HCT116 (cell line): ENCODE results near the gene GSTK1. TPM values are rescaled to one million over a fixed set of nuclear protein-coding genes. Genes with fewer than 3 reads are reported as not detected.
"Not testable (repeated sequence)": the region's sequence is repeated elsewhere in the genome, so short reads cannot be mapped to it uniquely, and the experiment has no call there.

Experiments
- ATAC-seq: fragments of 200-7000 bp; cut with Tn5 transposase; 2 replicates; pipeline ENCODE4 v1.9.1; 2020; ENCODE audit warnings: mild to moderate bottlenecking, moderate library complexity
- BruUV-seq: library from RNA; stranded (reverse); fragments of 400-500 nt; replicated peaks from 2 replicates; lab custom pipeline; 2021; lab: Mats Ljungman, UMichigan
- CTCF ChIA-PET: fragments of 300-600 bp; sonication (Branson Sonifier 250); formaldehyde crosslinking; loops from one replicate; lab custom pipeline; 2021; ENCODE audit warnings: antibody characterized with exemption; lab: Charles Lee
- POLR2A ChIA-PET: fragments of 300-600, 350-600 bp; sonication (Branson Sonifier 250); formaldehyde crosslinking; loops from one replicate; lab custom pipeline; 2021; ENCODE audit warnings: antibody characterized with exemption; lab: Charles Lee
- RAD21 ChIA-PET, 2 experiments: fragments of 300-600 bp; sonication (Branson Sonifier 250); formaldehyde crosslinking; loops; one replicate each; lab custom pipeline; 2023; ENCODE audit warnings: low total read pairs in 2 of 2; ENCODE audit not compliant: uncharacterized antibody in 2 of 2, unreplicated experiment in 2 of 2, low non-redundant PET in 1 of 2; lab: Charles Lee
- DNase-seq: peaks from one replicate; pipeline ENCODE4 v3.0.0-alpha.2; 2010; ENCODE audit warnings: low read depth, low spot score
- H2AFZ ChIP-seq: fragments of 200-600 bp; shearing (Covaris generic), sonication (generic); 2 replicates; pipeline ENCODE4 v1.6.1; 2017; ENCODE audit warnings: low read depth, mixed run types, mixed read lengths, antibody characterized with exemption, low read length; ENCODE audit not compliant: poor library complexity, severe bottlenecking
- H3K27ac ChIP-seq: 2 replicates; pipeline ENCODE4 v1.5.1; 2012; ENCODE audit warnings: low read depth, low read length
- H3K27me3 ChIP-seq: fragments of 200-600 bp; sonication (generic); 2 replicates; pipeline ENCODE4 v1.6.1; 2016; ENCODE audit warnings: mixed run types, low read length, mixed read lengths; ENCODE audit not compliant: insufficient read depth
- H3K36me3 ChIP-seq, 2 experiments: fragments of 200-500 bp in 1 of 2; fragments of 200-600 bp in 1 of 2; sonication (Bioruptor generic) in 1 of 2; sonication (generic) in 1 of 2; 2 replicates each; pipeline versions ENCODE4 v1.5.1 to v1.6.1; 2014 to 2016; ENCODE audit warnings: low read length in 2 of 2, inconsistent platforms in 1 of 2, mixed read lengths in 1 of 2, mixed run types in 1 of 2; ENCODE audit not compliant: insufficient read depth in 2 of 2, control insufficient read depth in 1 of 2
- H3K4me1 ChIP-seq, 2 experiments: fragments of 200-600 bp in 1 of 2; sonication (generic) in 1 of 2; 2 replicates each; pipeline versions ENCODE4 v1.5.1 to v1.6.1; 2012 to 2017; ENCODE audit warnings: low read length in 2 of 2, inconsistent platforms in 1 of 2, mild to moderate bottlenecking in 1 of 2, mixed read lengths in 1 of 2, mixed run types in 1 of 2, moderate library complexity in 1 of 2; ENCODE audit not compliant: insufficient read depth in 2 of 2, control insufficient read depth in 1 of 2
- H3K4me2 ChIP-seq: fragments of 200-600 bp; sonication (generic); 2 replicates; pipeline ENCODE4 v1.6.1; 2017; ENCODE audit warnings: mixed run types, low read length, mixed read lengths
- H3K4me3 ChIP-seq, 2 experiments: fragments of 200-600 bp in 1 of 2; sonication (generic) in 1 of 2; replicated peaks in 1 of 2; 2 replicates each; pipeline ENCODE4 v1.5.1; 2011 to 2016; ENCODE audit warnings: low read length in 2 of 2, control low read depth in 1 of 2, low read depth in 1 of 2, mild to moderate bottlenecking in 1 of 2, mixed read lengths in 1 of 2, mixed run types in 1 of 2
- H3K79me2 ChIP-seq: fragments of 200-600 bp; sonication (generic); 2 replicates; pipeline ENCODE4 v1.6.1; 2017; ENCODE audit warnings: mild to moderate bottlenecking, mixed run types, low read length, moderate library complexity, mixed read lengths; ENCODE audit not compliant: insufficient read depth
- H3K9ac ChIP-seq: fragments of 200-600 bp; sonication (generic); 2 replicates; pipeline ENCODE4 v1.6.1; 2016; ENCODE audit warnings: low read length, mixed read lengths
- H3K9me2 ChIP-seq: fragments of 200-600 bp; sonication (generic), shearing (Covaris generic); 2 replicates; pipeline ENCODE4 v1.6.1; 2017; ENCODE audit warnings: mixed run types, mild to moderate bottlenecking, moderate library complexity; ENCODE audit not compliant: insufficient read depth
- H3K9me3 ChIP-seq, 2 experiments: fragments of 200-500 bp in 1 of 2; fragments of 200-600 bp in 1 of 2; sonication (Bioruptor generic) in 1 of 2; sonication (generic) in 1 of 2; 2 replicates each; pipeline ENCODE4 v1.6.1; 2014 to 2017; ENCODE audit warnings: low read length in 2 of 2, mixed read lengths in 2 of 2, inconsistent platforms in 1 of 2, low read depth in 1 of 2, mild to moderate bottlenecking in 1 of 2, mixed run types in 1 of 2, moderate library complexity in 1 of 2; ENCODE audit not compliant: control insufficient read depth in 1 of 2, insufficient read depth in 1 of 2
- H4K20me1 ChIP-seq: fragments of 200-600 bp; sonication (generic), shearing (Covaris generic); 2 replicates; pipeline ENCODE4 v1.6.1; 2017; ENCODE audit warnings: mixed run types, mild to moderate bottlenecking, moderate library complexity; ENCODE audit not compliant: insufficient read depth
- CEBPB ChIP-seq: IDR thresholded peaks from 2 replicates; pipeline ENCODE4 v1.6.1; 2012; ENCODE audit warnings: low read depth
- TCF7L2 ChIP-seq: IDR thresholded peaks from 2 replicates; pipeline ENCODE4 v1.7.0; 2011; ENCODE audit warnings: borderline replicate concordance, inconsistent platforms; ENCODE audit not compliant: insufficient read depth, insufficient read length; ENCODE audit errors: extremely low read depth
- ZFX ChIP-seq: fragments of 450-650 bp; IDR thresholded peaks from 2 replicates; pipeline ENCODE4 v1.6.1; 2017
- intact Hi-C: fragments of 100-400 bp; cut with micrococcal nuclease; formaldehyde crosslinking; loops from 2 replicates; pipeline ENCODE4 v1.10.0; 2022
- total RNA-seq: library from RNA; stranded (reverse); gene quantifications from one replicate; pipeline ENCODE4 v1.2.1, GENCODE V29; 2021; ENCODE audit not compliant: unreplicated experiment

GSTK1 gene
- total RNA-seq, 1 experiment from 2014 or later: 83.6 TPM

- POLR2A ChIA-PET: interaction anchor here (0.7 kb wide), 1 partner anchor 328 kb away, joined by 3 read pairs; no protein-coding TSS in a partner anchor
- no peaks in the 10 kb centered on the region for H3K9me2 ChIP-seq
- intact Hi-C loops: no loop called here
- peaks cover 24 to 45% of the 10 kb centered on the region in 2 experiments for H3K4me1 ChIP-seq
- RAD21 ChIA-PET: no interaction called here
- peak overlapping the region; percentile 66; the same call in 1 of the 2 replicates for H3K27ac ChIP-seq
- BruUV-seq: no TSS peak
- H3K79me2 ChIP-seq: peaks cover 49% of the 10 kb centered on the region
- CTCF ChIA-PET: no interaction called here
- ATAC-seq: no peak
- H3K9me3 ChIP-seq: no peaks in the 10 kb centered on the region; a peak in 1 of 4 replicates
- TF ChIP-seq ZFX: no peak
- no peak for TF ChIP-seq CEBPB
- TF ChIP-seq TCF7L2: no peak
- H3K27me3 ChIP-seq: no peaks in the 10 kb centered on the region
- no peak overlapping the region for H2AFZ ChIP-seq
- peak overlapping the region; percentile 82 for H3K4me2 ChIP-seq
- H3K4me3 ChIP-seq: peak overlapping the region; percentile 81 to 96
- H4K20me1 ChIP-seq: no peaks in the 10 kb centered on the region
- H3K36me3 ChIP-seq: peaks cover 25 to 28% of the 10 kb centered on the region in 2 experiments; a peak in 3 of 4 replicates
- DNase-seq: no peak
- peak overlapping the region; percentile 98 for H3K9ac ChIP-seq
These were observed 26.2 kb downstream of the GSTK1 start for GRCh38 chr7:143289421-143289820.

GRCh38 chr7:143289888-143290287, 26.6 kb downstream of the GSTK1 start:
- CTCF ChIA-PET, DNase-seq, H3K27me3 ChIP-seq, ATAC-seq, RAD21 ChIA-PET, H4K20me1 ChIP-seq, BruUV-seq, H3K4me3 ChIP-seq, H3K9me2 ChIP-seq, H3K27ac ChIP-seq, H2AFZ ChIP-seq, H3K9me3 ChIP-seq, H3K9ac ChIP-seq, intact Hi-C loops: not testable (repeated sequence)
- Histone ChIP-seq H3K4me2 (peak overlapping the region; percentile 82), H3K36me3 (peaks cover 30 to 32% of the 10 kb centered on the region in 2 experiments; a peak in 3 of 4 replicates), H3K4me1 (peaks cover 22 to 40% of the 10 kb centered on the region in 2 experiments), H3K79me2 (peaks cover 54% of the 10 kb centered on the region)
- POLR2A ChIA-PET: interaction anchor here (0.7 kb wide), 1 partner anchor 329 kb away, joined by 3 read pairs; no protein-coding TSS in a partner anchor
